Esophagus squamous epithelium (tissue), 5 donors: ENCODE data around the gene ARAP2. TPM values are rescaled to one million over a fixed set of nuclear protein-coding genes. Genes with fewer than 3 reads are reported as not detected.

Experiments used
- DNase-seq: peaks from one replicate; lab custom pipeline; 2025; lab: John Stamatoyannopoulos, UW
- H3K27ac ChIP-seq, 4 donors: fragments of 200-600 bp; sonication (generic); one replicate each; pipeline ENCODE4 v1.5.1; 2016 to 2019; ENCODE audit warnings: mild to moderate bottlenecking in 1 of 4
- H3K27me3 ChIP-seq, 4 donors: fragments of 200-600 bp; sonication (generic); 1 replicate in 3 of 4; 2 replicates in 1 of 4; pipeline versions ENCODE4 v1.5.1 to v1.6.0; 2017 to 2021; ENCODE audit warnings: antibody characterized with exemption in 1 of 4
- H3K36me3 ChIP-seq, 3 donors: fragments of 200-600 bp; sonication (generic); one replicate each; pipeline ENCODE4 v1.5.1; 2016 to 2019
- H3K4me1 ChIP-seq, 3 donors: fragments of 200-600 bp; sonication (generic); one replicate each; pipeline ENCODE4 v1.5.1; 2017 to 2019
- H3K4me3 ChIP-seq, 4 donors: fragments of 200-600 bp; sonication (generic); 1 replicate in 3 of 4; 2 replicates in 1 of 4; pipeline ENCODE4 v1.5.1; 2016 to 2019; ENCODE audit warnings: mild to moderate bottlenecking in 2 of 4, moderate library complexity in 1 of 4
- H3K9me3 ChIP-seq, 3 donors: fragments of 200-600 bp; sonication (generic); one replicate each; pipeline ENCODE4 v1.5.1; 2016 to 2019
- CTCF ChIP-seq, 6 experiments: fragments of 450-650 bp in 4 of 6; fragments of 200-600 bp in 2 of 6; sonication (generic) in 2 of 6; IDR thresholded peaks; one replicate each; pipeline ENCODE4 v1.5.1; 2016 to 2019; ENCODE audit warnings: antibody characterized with exemption in 6 of 6, mild to moderate bottlenecking in 4 of 6, moderate library complexity in 4 of 6
- POLR2A ChIP-seq, 4 donors: fragments of 450-650 bp; IDR thresholded peaks; one replicate each; pipeline ENCODE4 v1.6.1; 2017; ENCODE audit warnings: antibody characterized with exemption in 4 of 4, mild to moderate bottlenecking in 4 of 4, moderate library complexity in 3 of 4
- WGBS, 2 donors: methylation state at CpG; one replicate each; pipeline ENCODE4 v1.1.5; 2018; 5-methylcytosine and 5-hydroxymethylcytosine counted together
- intact Hi-C: fragments of 100-400 bp; cut with DNase I; formaldehyde crosslinking; loops from one replicate; pipeline ENCODE4 v1.15.0; 2022
- total RNA-seq, 4 donors: library from RNA; depleted of rRNA; stranded (reverse); fragments of >200 nt; gene quantifications; one replicate each; pipeline ENCODE4 v1.1.0, GENCODE V29; 2016
- donor health status: DM: yes; HTN: yes; CAD: no.

The ARAP2 gene
- total RNA-seq, 4 donors from 2014 or later: 28.5 to 65.8 (median 46.9) TPM

- TF ChIP-seq CTCF (IDR thresholded peaks at IDR 0.05) (no peak), POLR2A (IDR thresholded peaks at IDR 0.05) (no peak)
- H3K36me3 ChIP-seq: peaks cover 0 to 92% (median 0%) of the 10 kb centered on the region in 3 donors
- no peak overlapping the region for H3K27ac ChIP-seq
- DNase-seq: no peak
- intact Hi-C loops: no loop called here
- WGBS, 2 donors: 84 to 95% methylated on average over 4 of the region's 4 CpGs
- H3K27me3 ChIP-seq: no peaks in the 10 kb centered on the region
- no peak overlapping the region for H3K4me3 ChIP-seq
- H3K9me3 ChIP-seq: no peaks in the 10 kb centered on the region
- no peaks in the 10 kb centered on the region for H3K4me1 ChIP-seq
Observed at GRCh38 chr4:36078319-36078718, 166.0 kb downstream of the ARAP2 start.

GRCh38 chr4:36072529-36072928 is 171.8 kb downstream of the ARAP2 start:
- DNase-seq: no peak
- H3K27me3 ChIP-seq: no peaks in the 10 kb centered on the region
- H3K27ac ChIP-seq: no peak overlapping the region
- intact Hi-C loops: no loop called here
- TF ChIP-seq POLR2A (IDR thresholded peaks at IDR 0.05) (no peak), CTCF (IDR thresholded peaks at IDR 0.05) (no peak)
- whole genome bisulfite sequencing, 2 donors: 87 to 93% methylated on average over 3 of the region's 3 CpGs
- H3K9me3 ChIP-seq: no peaks in the 10 kb centered on the region
- H3K36me3 ChIP-seq: peaks cover 0 to 73% (median 0%) of the 10 kb centered on the region in 3 donors
- no peaks in the 10 kb centered on the region for H3K4me1 ChIP-seq
- H3K4me3 ChIP-seq: no peak overlapping the region

GRCh38 chr4:36067116-36067515 is 177.2 kb downstream of the ARAP2 start:
- Histone ChIP-seq H3K4me1 (peaks cover 0 to 6% (median 0%) of the 10 kb centered on the region in 3 donors), H3K36me3 (peaks cover 0 to 40% (median 0%) of the 10 kb centered on the region in 3 donors), H3K27ac (no peak overlapping the region), H3K9me3 (no peaks in the 10 kb centered on the region), H3K4me3 (no peak overlapping the region), H3K27me3 (no peaks in the 10 kb centered on the region)
- no peak for DNase-seq
- intact Hi-C loops: no loop called here
- TF ChIP-seq CTCF (IDR thresholded peaks at IDR 0.05) (no peak), POLR2A (IDR thresholded peaks at IDR 0.05) (no peak)
- 43 to 50% methylated on average over 2 of the region's 2 CpGs for WGBS, 2 donors

GRCh38 chr4:36065274-36065871 is 178.9 kb downstream of the ARAP2 start:
- DNase-seq: no peak

More at GRCh38 chr4:36065274-36065871, 178.9 kb downstream of the ARAP2 start:
- 90 to 93% methylated on average over 1 of the region's 1 CpG for WGBS, 2 donors
- Histone ChIP-seq H3K9me3 (no peaks in the 10 kb centered on the region), H3K27me3 (no peaks in the 10 kb centered on the region), H3K4me3 (no peak overlapping the region), H3K36me3 (peaks cover 0 to 39% (median 0%) of the 10 kb centered on the region in 3 donors), H3K4me1 (peaks cover 0 to 6% (median 0%) of the 10 kb centered on the region in 3 donors), H3K27ac (no peak overlapping the region)
- TF ChIP-seq POLR2A (IDR thresholded peaks at IDR 0.05) (no peak), CTCF (IDR thresholded peaks at IDR 0.05) (no peak)
- intact Hi-C loops: no loop called here
